ENCODE data around the gene GCN1. TPM values are rescaled to one million over a fixed set of nuclear protein-coding genes. Genes with fewer than 3 reads are reported as not detected.

GCN1 gene
- total RNA-seq, 2 experiments from 2014 or later = 130 to 137 TPM

DNA sequence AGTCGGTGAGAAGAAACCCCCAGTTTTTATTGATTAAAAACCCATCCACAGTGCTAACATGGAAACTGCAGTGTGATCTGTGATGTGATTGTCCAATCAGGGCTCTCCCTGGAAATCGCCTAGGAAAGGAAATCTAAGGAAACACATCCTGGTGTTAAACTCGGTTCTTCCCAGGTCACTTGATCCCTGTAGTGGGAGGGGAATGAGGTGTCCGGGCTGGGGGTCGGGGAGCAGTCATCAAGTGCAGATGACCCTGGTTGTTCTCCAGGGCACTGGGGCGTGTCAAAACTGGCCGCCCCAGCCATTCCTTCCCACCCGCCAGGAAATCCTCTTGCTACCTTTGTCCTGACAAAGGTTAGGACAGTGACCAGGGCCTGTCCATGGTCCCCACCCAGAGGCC lies 98.8 kb downstream of the GCN1 start:
- DNase-seq (no peak), ATAC-seq (no peak)
- intact Hi-C loops (cut with micrococcal nuclease) = no loop called here
- H3K27me3 Mint-ChIP-seq = no peaks in the 10 kb centered on the region
- peaks cover 3% of the 10 kb centered on the region for H3K4me1 Mint-ChIP-seq (ENCODE audit: low read depth)
- no peaks in the 10 kb centered on the region for H3K9me3 Mint-ChIP-seq
- TF ChIP-seq, protein P1, sequence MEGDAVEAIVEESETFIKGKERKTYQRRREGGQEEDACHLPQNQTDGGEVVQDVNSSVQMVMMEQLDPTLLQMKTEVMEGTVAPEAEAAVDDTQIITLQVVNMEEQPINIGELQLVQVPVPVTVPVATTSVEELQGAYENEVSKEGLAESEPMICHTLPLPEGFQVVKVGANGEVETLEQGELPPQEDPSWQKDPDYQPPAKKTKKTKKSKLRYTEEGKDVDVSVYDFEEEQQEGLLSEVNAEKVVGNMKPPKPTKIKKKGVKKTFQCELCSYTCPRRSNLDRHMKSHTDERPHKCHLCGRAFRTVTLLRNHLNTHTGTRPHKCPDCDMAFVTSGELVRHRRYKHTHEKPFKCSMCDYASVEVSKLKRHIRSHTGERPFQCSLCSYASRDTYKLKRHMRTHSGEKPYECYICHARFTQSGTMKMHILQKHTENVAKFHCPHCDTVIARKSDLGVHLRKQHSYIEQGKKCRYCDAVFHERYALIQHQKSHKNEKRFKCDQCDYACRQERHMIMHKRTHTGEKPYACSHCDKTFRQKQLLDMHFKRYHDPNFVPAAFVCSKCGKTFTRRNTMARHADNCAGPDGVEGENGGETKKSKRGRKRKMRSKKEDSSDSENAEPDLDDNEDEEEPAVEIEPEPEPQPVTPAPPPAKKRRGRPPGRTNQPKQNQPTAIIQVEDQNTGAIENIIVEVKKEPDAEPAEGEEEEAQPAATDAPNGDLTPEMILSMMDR (IDR thresholded peaks at IDR 0.05) = no peak
- POLR2A ChIA-PET = interaction anchor here (1.0 to 3.5 kb wide), 3 partner anchors 9 to 20 kb away, joined by 3 to 16 read pairs (median 3); partner anchors contain the start of gene RAB35
- H3K27ac Mint-ChIP-seq = no peak overlapping the region
- no peak overlapping the region for H3K4me3 Mint-ChIP-seq
- CTCF ChIA-PET = interaction anchor here (0.6 kb wide), 1 partner anchor 14 kb away, joined by 3 read pairs; no protein-coding TSS in a partner anchor
- peaks cover 26% of the 10 kb centered on the region for H3K36me3 Mint-ChIP-seq (ENCODE audit: low read depth)

DNA sequence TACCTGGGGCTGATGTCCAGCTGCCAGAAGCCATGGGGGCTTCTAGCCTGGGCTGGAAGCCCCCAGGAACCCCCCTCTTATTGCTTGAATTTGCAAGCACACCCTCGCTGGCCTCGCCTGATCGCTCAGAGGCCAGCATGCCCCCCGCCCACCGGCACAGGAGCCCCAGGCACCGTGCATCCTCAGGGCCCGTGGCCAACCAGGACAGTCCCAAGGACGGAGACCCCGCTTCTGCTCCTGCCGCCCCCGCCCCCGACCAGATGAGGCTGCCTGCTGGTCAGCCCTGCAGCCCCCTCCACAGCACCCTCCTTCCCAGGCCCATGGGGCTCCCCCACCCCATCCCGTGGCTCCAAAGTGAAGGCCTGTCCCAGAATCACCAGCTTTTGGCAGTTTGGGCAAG lies 99.2 kb downstream of the GCN1 start:
- TF ChIP-seq, protein P1 (IDR thresholded peaks at IDR 0.05) = no peak
- no peak for ATAC-seq
- intact Hi-C loops (cut with micrococcal nuclease) = no loop called here
- DNase-seq = no peak
- CTCF ChIA-PET = interaction anchor here (0.6 kb wide), 1 partner anchor 14 kb away, joined by 3 read pairs; no protein-coding TSS in a partner anchor
- Mint-ChIP-seq H3K27me3 (no peaks in the 10 kb centered on the region), H3K36me3 (ENCODE audit: low read depth) (peaks cover 29% of the 10 kb centered on the region), H3K27ac (no peak overlapping the region), H3K9me3 (no peaks in the 10 kb centered on the region), H3K4me1 (ENCODE audit: low read depth) (peaks cover 3% of the 10 kb centered on the region), H3K4me3 (no peak overlapping the region)
- POLR2A ChIA-PET = interaction anchor here (0.8 to 3.5 kb wide), 5 partner anchors 9 to 20 kb away, joined by 3 to 16 read pairs (median 4); partner anchors contain the start of gene RAB35

DNA sequence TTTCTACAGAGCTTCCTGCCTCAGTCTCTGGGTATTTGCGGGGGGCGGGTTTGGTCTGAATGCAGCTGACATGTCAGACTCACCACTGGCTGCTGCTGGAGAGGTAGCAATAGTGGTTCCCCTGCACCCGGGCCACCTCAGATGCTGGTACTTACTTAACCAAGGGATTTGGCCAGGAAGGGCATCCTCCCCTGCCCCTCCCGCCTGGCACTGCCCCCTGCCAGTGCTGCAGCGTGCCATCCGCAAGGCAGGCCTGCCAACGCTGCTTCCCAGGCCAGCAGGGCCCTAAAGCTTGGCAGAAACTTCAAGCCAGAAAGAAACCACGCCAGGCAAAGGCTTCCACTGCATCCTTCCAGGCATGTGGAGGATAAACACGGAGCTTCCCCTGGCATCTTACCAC lies 100.0 kb downstream of the GCN1 start:
- H3K27me3 Mint-ChIP-seq = no peaks in the 10 kb centered on the region
- DNase-seq = no peak
- intact Hi-C loops (cut with micrococcal nuclease) = no loop called here
- POLR2A ChIA-PET = interaction anchor here (0.8 to 3.5 kb wide), 6 partner anchors 9 to 87 kb away, joined by 3 to 16 read pairs (median 5); partner anchors contain the start of gene RAB35
- no peaks in the 10 kb centered on the region for H3K9me3 Mint-ChIP-seq
- TF ChIP-seq, protein P1 (IDR thresholded peaks at IDR 0.05) = no peak
- H3K27ac Mint-ChIP-seq = peak overlapping the region; percentile 71
- H3K4me3 Mint-ChIP-seq = no peak overlapping the region
- CTCF ChIA-PET = no interaction called here
- no peak for ATAC-seq
- peaks cover 34% of the 10 kb centered on the region for H3K36me3 Mint-ChIP-seq (ENCODE audit: low read depth)
- peaks cover 3% of the 10 kb centered on the region for H3K4me1 Mint-ChIP-seq (ENCODE audit: low read depth)

DNA sequence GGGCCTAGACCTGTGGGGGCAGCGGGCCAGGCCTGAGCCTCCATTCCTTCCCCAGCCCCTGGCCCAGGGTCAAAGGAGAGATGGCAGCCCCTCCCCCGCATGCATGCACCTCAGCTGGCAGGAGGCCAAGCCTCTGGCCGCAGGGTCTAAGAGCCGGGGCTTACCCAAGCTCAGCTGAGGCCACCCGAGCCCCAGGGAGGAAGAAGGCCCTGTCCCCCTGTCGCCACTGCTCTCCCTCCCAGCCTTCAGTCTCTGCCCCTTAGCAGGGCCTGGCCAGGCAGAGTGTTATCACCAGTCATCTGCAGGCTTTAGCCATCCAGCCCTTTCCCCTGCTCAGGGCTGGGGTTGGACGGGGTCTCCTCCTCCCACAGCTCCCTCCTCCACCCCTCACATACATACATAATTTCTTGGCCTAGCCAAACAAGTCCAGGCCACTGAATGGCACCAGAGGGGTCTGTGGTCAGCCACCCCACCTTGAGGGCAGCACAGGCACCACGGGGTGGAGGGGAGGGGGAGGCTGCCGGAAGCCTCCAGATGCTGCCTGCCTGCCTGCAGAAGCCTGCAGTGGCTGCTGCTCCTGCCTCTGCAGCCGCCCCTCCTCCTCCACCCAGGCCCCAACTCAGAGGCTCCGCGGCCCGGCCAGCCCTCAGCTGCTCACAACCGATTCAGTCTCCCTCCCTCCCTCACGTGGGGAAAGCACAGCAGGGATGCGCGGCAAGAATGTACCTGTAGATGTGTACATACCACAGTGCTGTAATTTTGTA lies 100.7 kb downstream of the GCN1 start:
- CTCF ChIA-PET = no interaction called here
- no peak overlapping the region for H3K4me3 Mint-ChIP-seq
- TF ChIP-seq, protein P1 (IDR thresholded peaks at IDR 0.05) = no peak
- intact Hi-C loops (cut with micrococcal nuclease) = no loop called here
- no peaks in the 10 kb centered on the region for H3K27me3 Mint-ChIP-seq
- ATAC-seq (peak; percentile 29), DNase-seq (no peak)
- peak overlapping the region; percentile 55 for H3K27ac Mint-ChIP-seq
- H3K9me3 Mint-ChIP-seq = no peaks in the 10 kb centered on the region
- H3K4me1 Mint-ChIP-seq (ENCODE audit: low read depth) = peaks cover 4% of the 10 kb centered on the region
- POLR2A ChIA-PET = interaction anchor here (1.1 to 3.5 kb wide), 4 partner anchors 10 to 87 kb away, joined by 4 to 16 read pairs (median 8); partner anchors contain the start of gene RAB35
- H3K36me3 Mint-ChIP-seq (ENCODE audit: low read depth) = peaks cover 37% of the 10 kb centered on the region

DNA sequence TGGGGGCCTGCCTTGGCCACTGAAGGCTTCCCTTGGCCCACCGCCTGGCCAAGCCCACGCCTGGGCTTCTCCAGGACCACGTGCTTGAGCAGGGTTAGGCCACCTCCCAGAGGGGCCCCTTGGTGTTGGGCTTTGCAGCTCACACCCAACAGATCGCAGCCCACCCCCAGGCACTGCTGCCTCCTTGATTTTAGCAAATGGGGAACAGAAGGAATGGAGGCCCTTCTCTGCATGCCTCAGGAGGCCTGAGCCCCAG lies 101.3 kb downstream of the GCN1 start:
- intact Hi-C loops (cut with micrococcal nuclease) = no loop called here
- no peaks in the 10 kb centered on the region for H3K9me3 Mint-ChIP-seq
- ATAC-seq (no peak), DNase-seq (no peak)
- H3K4me3 Mint-ChIP-seq = no peak overlapping the region
- TF ChIP-seq, protein P1 (IDR thresholded peaks at IDR 0.05) = no peak
- ChIA-PET POLR2A (interaction anchor here (3.5 kb wide), 1 partner anchor 22 kb away, joined by 16 read pairs; the partner anchor contains the start of gene RAB35), CTCF (no interaction called here)
- H3K27ac Mint-ChIP-seq = no peak overlapping the region
- H3K4me1 Mint-ChIP-seq (ENCODE audit: low read depth) = peaks cover 5% of the 10 kb centered on the region
- H3K27me3 Mint-ChIP-seq = no peaks in the 10 kb centered on the region
- peaks cover 37% of the 10 kb centered on the region for H3K36me3 Mint-ChIP-seq (ENCODE audit: low read depth)
